Measurements from ENCODE around the gene KANK4. TPM values are rescaled to one million over a fixed set of nuclear protein-coding genes. Genes with fewer than 3 reads are reported as not detected.
A peak's percentile ranks its signal among the peaks of the same experiment; 100 is the strongest.
"Not testable (repeated sequence)": the region's sequence is repeated elsewhere in the genome, so short reads cannot be mapped to it uniquely, and the experiment has no call there.

The KANK4 gene
- total RNA-seq, 2 donors from 2014 or later: not detected

GRCh38 chr1:62244380-62244779 is 74.9 kb downstream of the KANK4 start:
- H3K4me1 Mint-ChIP-seq (ENCODE audit: low read depth); H3K27me3 Mint-ChIP-seq (ENCODE audit: low read depth); H3K4me3 Mint-ChIP-seq; H3K9me3 Mint-ChIP-seq; DNase-seq; ATAC-seq (replicated peaks in 1 of 2); H3K36me3 Mint-ChIP-seq (ENCODE audit: insufficient read depth in 2 of 2); H3K27ac Mint-ChIP-seq: not testable (repeated sequence)

DNA sequence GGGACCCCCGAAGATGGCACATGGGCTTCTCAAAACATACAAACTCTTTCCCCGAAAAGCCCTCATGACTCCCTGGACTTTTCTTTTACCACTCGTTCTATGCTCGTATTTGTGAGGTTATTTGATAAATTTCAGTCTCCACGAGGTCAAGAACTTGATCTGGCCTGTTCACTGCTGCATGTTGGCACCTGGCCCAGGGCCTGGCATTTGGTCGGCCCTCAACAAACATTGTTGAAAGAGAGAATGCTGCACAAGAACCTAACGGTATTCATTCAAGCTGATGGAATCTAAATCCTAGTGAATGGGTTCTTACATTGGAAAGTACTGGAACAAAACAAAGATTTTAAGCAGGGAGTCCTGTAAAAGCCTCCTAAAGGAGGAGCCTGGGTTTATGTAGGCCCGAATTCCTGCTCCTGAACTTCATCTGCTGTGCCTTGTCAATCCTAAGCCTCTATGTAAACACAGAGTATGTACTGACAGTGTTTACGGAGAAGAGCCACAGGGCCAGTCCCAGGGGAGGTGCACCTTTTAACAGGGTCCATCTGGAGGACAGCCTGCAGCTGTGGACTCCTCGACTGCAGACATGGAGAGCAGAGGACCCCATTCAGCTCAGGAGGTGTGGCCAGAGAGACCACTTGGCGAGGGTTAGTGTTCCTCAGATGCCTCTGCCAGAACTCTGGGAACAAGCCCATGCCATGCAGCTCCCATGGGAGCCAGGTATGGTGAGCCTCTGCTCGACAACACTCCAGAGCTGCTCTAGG is 77.7 kb downstream of the KANK4 start:
- no peak for ATAC-seq (replicated peaks in 1 of 2)
- DNase-seq: no peak
- no peak overlapping the region for H3K27ac Mint-ChIP-seq
- no peak overlapping the region for H3K4me3 Mint-ChIP-seq
- H3K4me1 Mint-ChIP-seq (ENCODE audit: low read depth): no peaks in the 10 kb centered on the region
- no peaks in the 10 kb centered on the region for H3K36me3 Mint-ChIP-seq (ENCODE audit: insufficient read depth in 2 of 2)
- H3K27me3 Mint-ChIP-seq (ENCODE audit: low read depth): no peaks in the 10 kb centered on the region
- peaks cover 0 to 2% of the 10 kb centered on the region in 2 donors for H3K9me3 Mint-ChIP-seq

- no peak overlapping the region for H3K4me3 Mint-ChIP-seq
- H3K27me3 Mint-ChIP-seq (ENCODE audit: low read depth): no peaks in the 10 kb centered on the region
- no peak overlapping the region for H3K27ac Mint-ChIP-seq
- H3K36me3 Mint-ChIP-seq (ENCODE audit: insufficient read depth in 2 of 2): no peaks in the 10 kb centered on the region
- DNase-seq: no peak
- H3K9me3 Mint-ChIP-seq: peaks cover 0 to 2% of the 10 kb centered on the region in 2 donors
- ATAC-seq (replicated peaks in 1 of 2): no peak
- no peaks in the 10 kb centered on the region for H3K4me1 Mint-ChIP-seq (ENCODE audit: low read depth)
Observed at GRCh38 chr1:62240651-62241370, 78.4 kb downstream of the KANK4 start.

DNA sequence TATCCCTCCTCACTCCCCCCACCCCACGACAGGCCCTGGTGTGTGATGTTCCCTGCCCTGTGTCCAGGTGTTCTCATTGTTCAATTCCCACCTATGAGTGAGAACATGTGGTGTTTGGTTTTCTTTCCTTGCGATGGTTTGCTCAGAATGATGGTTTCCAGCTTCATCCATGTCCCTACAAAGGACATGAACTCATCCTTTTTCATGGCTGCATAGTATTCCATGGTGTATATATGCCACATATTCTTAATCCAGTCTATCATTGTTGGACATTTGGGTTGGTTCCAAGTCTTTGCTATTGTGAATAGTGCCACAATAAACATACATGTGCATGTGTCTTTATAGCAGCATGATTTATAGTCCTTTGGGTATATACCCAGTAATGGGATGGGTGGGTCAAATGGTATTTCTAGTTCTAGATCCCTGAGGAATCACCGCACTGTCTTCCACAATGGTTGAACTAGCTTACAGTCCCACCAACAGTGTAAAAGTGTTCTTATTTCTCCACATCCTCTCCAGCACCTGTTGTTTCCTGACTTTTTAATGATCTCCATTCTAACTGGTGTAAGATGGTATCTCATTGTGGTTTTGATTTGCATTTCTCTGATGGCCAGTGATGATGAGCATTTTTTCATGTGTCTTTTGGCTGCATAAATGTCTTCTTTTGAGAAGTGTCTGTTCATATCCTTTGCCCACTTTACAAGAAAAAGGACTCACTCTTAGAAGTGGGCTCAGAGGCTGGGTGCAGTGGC is 79.4 kb downstream of the KANK4 start:
- not testable (repeated sequence) for H3K27me3 Mint-ChIP-seq (ENCODE audit: low read depth); H3K4me1 Mint-ChIP-seq (ENCODE audit: low read depth); H3K9me3 Mint-ChIP-seq; H3K36me3 Mint-ChIP-seq (ENCODE audit: insufficient read depth in 2 of 2); H3K27ac Mint-ChIP-seq; DNase-seq; ATAC-seq (replicated peaks in 1 of 2); H3K4me3 Mint-ChIP-seq

DNA sequence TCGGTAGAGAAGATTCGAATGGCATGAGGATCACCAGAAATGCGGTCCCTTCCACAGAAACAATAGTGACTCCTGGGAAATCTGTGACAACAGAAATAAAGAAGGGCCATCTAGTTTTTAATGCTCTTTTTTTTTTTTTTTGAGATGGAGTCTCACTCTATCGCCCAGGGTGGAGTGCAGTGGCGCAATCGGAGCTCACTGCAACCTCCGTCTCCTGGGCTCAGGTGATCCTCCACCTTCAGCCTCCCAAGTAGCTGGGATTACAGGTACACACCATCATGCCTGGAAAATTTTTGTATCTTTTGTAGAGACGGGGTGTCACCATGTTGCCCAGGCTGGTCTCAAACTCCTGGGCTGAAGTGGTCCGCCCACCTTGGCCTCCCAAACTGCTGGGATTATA is 80.7 kb downstream of the KANK4 start:
- Mint-ChIP-seq H3K9me3 (no peaks in the 10 kb centered on the region), H3K4me1 (ENCODE audit: low read depth) (no peaks in the 10 kb centered on the region), H3K27ac (no peak overlapping the region), H3K27me3 (ENCODE audit: low read depth) (no peaks in the 10 kb centered on the region), H3K4me3 (no peak overlapping the region), H3K36me3 (ENCODE audit: insufficient read depth in 2 of 2) (no peaks in the 10 kb centered on the region)
- DNase-seq: no peak
- no peak for ATAC-seq (replicated peaks in 1 of 2)

GRCh38 chr1:62237950-62238374 is 81.3 kb downstream of the KANK4 start:
- Mint-ChIP-seq H3K36me3 (ENCODE audit: insufficient read depth in 2 of 2) (no peaks in the 10 kb centered on the region), H3K4me3 (no peak overlapping the region), H3K9me3 (no peaks in the 10 kb centered on the region), H3K27ac (no peak overlapping the region), H3K4me1 (ENCODE audit: low read depth) (no peaks in the 10 kb centered on the region), H3K27me3 (ENCODE audit: low read depth) (no peaks in the 10 kb centered on the region)
- no peak for ATAC-seq (replicated peaks in 1 of 2)
- no peak for DNase-seq

- H3K4me1 Mint-ChIP-seq (ENCODE audit: low read depth): no peaks in the 10 kb centered on the region
- no peak for DNase-seq
- H3K27ac Mint-ChIP-seq: no peak overlapping the region
- no peaks in the 10 kb centered on the region for H3K36me3 Mint-ChIP-seq (ENCODE audit: insufficient read depth in 2 of 2)
- no peaks in the 10 kb centered on the region for H3K27me3 Mint-ChIP-seq (ENCODE audit: low read depth)
- H3K4me3 Mint-ChIP-seq: no peak overlapping the region
- no peaks in the 10 kb centered on the region for H3K9me3 Mint-ChIP-seq
- ATAC-seq (replicated peaks in 1 of 2): no peak
Observed at GRCh38 chr1:62237361-62237760, 81.9 kb downstream of the KANK4 start.

DNA sequence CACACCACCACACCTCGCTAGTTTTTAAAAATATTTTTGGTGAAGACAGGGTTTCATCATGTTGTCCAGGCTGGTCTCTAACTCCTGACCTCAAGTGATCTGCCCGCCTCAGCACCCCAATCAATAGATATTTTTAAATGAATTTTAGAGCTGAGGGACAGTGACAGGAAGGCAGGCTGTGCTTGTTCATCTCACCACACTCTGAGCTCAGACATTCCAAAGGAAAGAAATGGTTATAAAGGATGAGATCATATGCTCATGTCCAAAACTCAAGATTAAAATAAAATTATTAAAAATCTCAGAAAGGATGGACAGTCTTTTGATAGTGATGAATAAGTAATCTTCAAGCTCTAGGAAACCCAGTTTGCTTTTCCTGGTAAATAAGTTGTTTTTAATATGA is 83.7 kb downstream of the KANK4 start:
- Mint-ChIP-seq H3K36me3 (ENCODE audit: insufficient read depth in 2 of 2) (no peaks in the 10 kb centered on the region), H3K27ac (no peak overlapping the region), H3K9me3 (no peaks in the 10 kb centered on the region), H3K4me3 (no peak overlapping the region), H3K4me1 (ENCODE audit: low read depth) (no peaks in the 10 kb centered on the region), H3K27me3 (ENCODE audit: low read depth) (no peaks in the 10 kb centered on the region)
- ATAC-seq (replicated peaks in 1 of 2) (no peak), DNase-seq (no peak)

DNA sequence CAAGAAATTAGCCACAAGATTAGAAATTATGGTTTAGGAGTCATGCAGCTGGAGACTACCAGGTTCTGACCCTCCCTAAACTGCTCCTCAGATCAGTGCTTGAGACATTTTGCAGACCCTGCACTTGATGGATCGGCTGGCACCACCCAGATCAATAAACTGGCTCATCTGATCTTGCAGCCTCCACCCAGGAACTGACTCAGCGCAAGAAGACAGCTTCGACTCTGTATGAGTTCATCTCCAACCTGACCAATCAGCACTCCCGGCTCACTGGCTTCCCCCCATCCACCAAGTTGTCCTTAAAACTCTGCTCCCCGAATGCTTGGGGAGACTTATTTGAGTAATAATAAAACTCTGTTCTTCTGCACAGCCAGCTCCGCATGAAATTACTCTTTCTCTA is 84.5 kb downstream of the KANK4 start:
- Mint-ChIP-seq H3K27me3 (ENCODE audit: low read depth) (no peaks in the 10 kb centered on the region), H3K4me3 (no peak overlapping the region), H3K36me3 (ENCODE audit: insufficient read depth in 2 of 2) (no peaks in the 10 kb centered on the region), H3K9me3 (no peaks in the 10 kb centered on the region), H3K27ac (no peak overlapping the region), H3K4me1 (ENCODE audit: low read depth) (no peaks in the 10 kb centered on the region)
- ATAC-seq (replicated peaks in 1 of 2) (no peak), DNase-seq (no peak)

DNA sequence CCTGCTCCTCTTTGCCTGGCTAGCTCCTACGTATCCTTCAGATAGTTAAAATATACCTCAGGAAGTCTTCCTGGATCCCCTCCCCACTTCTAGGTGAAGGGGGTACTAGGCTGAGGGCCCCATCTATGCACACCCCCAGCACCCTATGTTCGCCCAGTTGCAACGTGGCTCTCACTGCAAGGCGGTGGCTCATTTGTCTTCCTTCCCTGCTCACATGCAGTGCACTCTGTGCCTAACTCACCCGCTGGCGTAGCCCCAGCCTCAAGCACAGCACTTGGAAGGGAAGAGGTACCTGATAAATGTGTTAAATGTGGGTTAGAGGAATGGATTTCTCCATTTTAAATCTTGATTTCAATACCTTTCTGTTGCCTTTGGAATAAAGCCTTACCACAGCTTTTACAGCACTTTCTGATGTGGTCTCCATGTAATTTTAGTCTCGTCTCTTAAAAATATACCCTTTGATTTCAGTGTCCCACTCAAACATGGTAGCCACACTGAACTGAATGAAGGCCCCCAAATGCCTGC is 85.2 kb downstream of the KANK4 start:
- Mint-ChIP-seq H3K9me3 (no peaks in the 10 kb centered on the region), H3K36me3 (ENCODE audit: insufficient read depth in 2 of 2) (no peaks in the 10 kb centered on the region), H3K4me1 (ENCODE audit: low read depth) (no peaks in the 10 kb centered on the region), H3K27ac (no peak overlapping the region), H3K27me3 (ENCODE audit: low read depth) (no peaks in the 10 kb centered on the region), H3K4me3 (no peak overlapping the region)
- no peak for DNase-seq
- no peak for ATAC-seq (replicated peaks in 1 of 2)

- Mint-ChIP-seq H3K27me3 (ENCODE audit: low read depth) (no peaks in the 10 kb centered on the region), H3K36me3 (ENCODE audit: insufficient read depth in 2 of 2) (no peaks in the 10 kb centered on the region), H3K27ac (peak overlapping the region; percentile 36), H3K9me3 (no peaks in the 10 kb centered on the region), H3K4me1 (ENCODE audit: low read depth) (no peaks in the 10 kb centered on the region), H3K4me3 (no peak overlapping the region)
- DNase-seq (no peak), ATAC-seq (replicated peaks in 1 of 2) (no peak)
Observed at GRCh38 chr1:62232871-62233278, 86.4 kb downstream of the KANK4 start.

- Mint-ChIP-seq H3K4me3 (no peak overlapping the region), H3K4me1 (ENCODE audit: low read depth) (no peaks in the 10 kb centered on the region), H3K36me3 (ENCODE audit: insufficient read depth in 2 of 2) (no peaks in the 10 kb centered on the region), H3K9me3 (no peaks in the 10 kb centered on the region), H3K27me3 (ENCODE audit: low read depth) (no peaks in the 10 kb centered on the region), H3K27ac (no peak overlapping the region)
- ATAC-seq (replicated peaks in 1 of 2) (no peak), DNase-seq (no peak)
Observed at GRCh38 chr1:62230718-62231117, 88.5 kb downstream of the KANK4 start.

GRCh38 chr1:62229932-62230331 is 89.3 kb downstream of the KANK4 start:
- H3K27ac Mint-ChIP-seq: no peak overlapping the region
- no peaks in the 10 kb centered on the region for H3K9me3 Mint-ChIP-seq
- H3K4me3 Mint-ChIP-seq: no peak overlapping the region
- DNase-seq: no peak
- H3K4me1 Mint-ChIP-seq (ENCODE audit: low read depth): no peaks in the 10 kb centered on the region
- no peaks in the 10 kb centered on the region for H3K36me3 Mint-ChIP-seq (ENCODE audit: insufficient read depth in 2 of 2)
- H3K27me3 Mint-ChIP-seq (ENCODE audit: low read depth): no peaks in the 10 kb centered on the region
- no peak for ATAC-seq (replicated peaks in 1 of 2)
